Kidney epithelial cell (primary cell): ENCODE data around the gene SCN1A. TPM values are rescaled to one million over a fixed set of nuclear protein-coding genes. Genes with fewer than 3 reads are reported as not detected.

Experiments
- DNase-seq: peaks from one replicate; pipeline ENCODE4 v3.0.0-alpha.2; 2010; ENCODE audit warnings: low read depth
- H3K27me3 ChIP-seq: 2 replicates; pipeline ENCODE4 v1.6.0; 2011; ENCODE audit warnings: low read length; ENCODE audit not compliant: control insufficient read depth, insufficient read depth
- H3K36me3 ChIP-seq: 2 replicates; pipeline ENCODE4 v1.5.1; 2011; ENCODE audit warnings: low read length; ENCODE audit not compliant: control insufficient read depth, insufficient read depth
- H3K4me3 ChIP-seq: 2 replicates; pipeline ENCODE4 v1.5.1; 2011; ENCODE audit warnings: low read depth, mild to moderate bottlenecking, control low read depth, low read length
- CTCF ChIP-seq: IDR thresholded peaks from 2 replicates; pipeline ENCODE4 v1.5.1; 2011; ENCODE audit warnings: mild to moderate bottlenecking, moderate library complexity, low read length, control low read depth, inconsistent platforms; ENCODE audit not compliant: insufficient read depth, poor library complexity, severe bottlenecking
- total RNA-seq: library from RNA; depleted of rRNA; stranded (reverse); fragments of >200 nt; gene quantifications from 2 replicates; pipeline ENCODE4 v1.2.3, GENCODE V29; 2015

The SCN1A gene
- total RNA-seq, result not detected in 2 replicates

GRCh38 chr2:166127217-166128155 is at the start of gene SCN1A:
Gene SCN1A (minus strand): TSS chr2:166128020. CDS start chr2:166073621, 54,399 bp downstream.
- Histone ChIP-seq H3K36me3 (no peaks in the 10 kb centered on the region), H3K4me3 (no peak within 1 kb of the TSS), H3K27me3 (no peaks in the 10 kb centered on the region)
- peak; percentile 52 for TF ChIP-seq CTCF
- DNase-seq, result peak; percentile 7

GRCh38 chr2:166173263-166173662 is 45.4 kb upstream of the SCN1A start:
- TF ChIP-seq CTCF, result no peak
- H3K4me3 ChIP-seq, result no peak overlapping the region
- H3K27me3 ChIP-seq, result no peaks in the 10 kb centered on the region
- no peaks in the 10 kb centered on the region for H3K36me3 ChIP-seq
- no peak for DNase-seq

GRCh38 chr2:166171216-166171615 is 43.4 kb upstream of the SCN1A start:
- H3K36me3 ChIP-seq, result no peaks in the 10 kb centered on the region
- no peaks in the 10 kb centered on the region for H3K27me3 ChIP-seq
- no peak for TF ChIP-seq CTCF
- no peak overlapping the region for H3K4me3 ChIP-seq
- no peak for DNase-seq

- Histone ChIP-seq H3K27me3 (no peaks in the 10 kb centered on the region), H3K4me3 (no peak overlapping the region), H3K36me3 (no peaks in the 10 kb centered on the region)
- TF ChIP-seq CTCF, result no peak
- DNase-seq, result no peak
Observed at GRCh38 chr2:166170356-166170755, 42.5 kb upstream of the SCN1A start.

GRCh38 chr2:166167449-166167848 is 39.6 kb upstream of the SCN1A start:
- DNase-seq, result peak; percentile 55

More at GRCh38 chr2:166167449-166167848, 39.6 kb upstream of the SCN1A start:
- Histone ChIP-seq H3K36me3 (no peaks in the 10 kb centered on the region), H3K4me3 (no peak overlapping the region), H3K27me3 (no peaks in the 10 kb centered on the region)
- TF ChIP-seq CTCF, result no peak
